ENCODE data around the gene USPL1.

Gene USPL1

DNA sequence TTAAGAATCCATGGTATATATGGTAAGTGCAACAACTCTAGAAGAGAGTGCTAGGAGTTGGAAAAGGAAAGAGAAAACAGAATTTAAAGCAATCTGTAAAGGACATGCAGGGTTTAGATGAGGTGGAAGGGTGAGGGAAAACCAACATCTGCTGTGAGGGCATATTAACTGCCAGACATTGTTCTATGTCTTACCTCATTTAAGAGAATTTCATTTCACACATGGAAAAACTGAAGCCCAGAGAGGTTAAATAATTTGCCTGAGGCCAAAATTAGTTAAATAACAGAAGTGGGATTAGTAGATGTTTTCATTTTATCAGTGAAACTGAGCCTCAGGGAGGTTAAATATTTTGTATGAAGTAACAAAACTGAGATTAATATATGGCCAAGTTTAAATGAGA is 7.4 kb upstream of the USPL1 start:
- H2AFZ ChIP-seq (ENCODE audit: low read depth, low read length, severe bottlenecking), result no peak overlapping the region
- H3K27me3 ChIP-seq (ENCODE audit: low read length), result no peaks in the 10 kb centered on the region
- no peaks in the 10 kb centered on the region for H3K9me2 ChIP-seq (replicated peaks; ENCODE audit: insufficient read depth, low read length)
- no peak overlapping the region for H3K4me3 ChIP-seq (ENCODE audit: insufficient read depth, low read length, poor library complexity, severe bottlenecking)
- H3K27ac ChIP-seq (ENCODE audit: low read depth, low read length), result no peak overlapping the region
- TF ChIP-seq, protein P1, sequence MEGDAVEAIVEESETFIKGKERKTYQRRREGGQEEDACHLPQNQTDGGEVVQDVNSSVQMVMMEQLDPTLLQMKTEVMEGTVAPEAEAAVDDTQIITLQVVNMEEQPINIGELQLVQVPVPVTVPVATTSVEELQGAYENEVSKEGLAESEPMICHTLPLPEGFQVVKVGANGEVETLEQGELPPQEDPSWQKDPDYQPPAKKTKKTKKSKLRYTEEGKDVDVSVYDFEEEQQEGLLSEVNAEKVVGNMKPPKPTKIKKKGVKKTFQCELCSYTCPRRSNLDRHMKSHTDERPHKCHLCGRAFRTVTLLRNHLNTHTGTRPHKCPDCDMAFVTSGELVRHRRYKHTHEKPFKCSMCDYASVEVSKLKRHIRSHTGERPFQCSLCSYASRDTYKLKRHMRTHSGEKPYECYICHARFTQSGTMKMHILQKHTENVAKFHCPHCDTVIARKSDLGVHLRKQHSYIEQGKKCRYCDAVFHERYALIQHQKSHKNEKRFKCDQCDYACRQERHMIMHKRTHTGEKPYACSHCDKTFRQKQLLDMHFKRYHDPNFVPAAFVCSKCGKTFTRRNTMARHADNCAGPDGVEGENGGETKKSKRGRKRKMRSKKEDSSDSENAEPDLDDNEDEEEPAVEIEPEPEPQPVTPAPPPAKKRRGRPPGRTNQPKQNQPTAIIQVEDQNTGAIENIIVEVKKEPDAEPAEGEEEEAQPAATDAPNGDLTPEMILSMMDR (IDR thresholded peaks at IDR 0.05; ENCODE audit: insufficient read depth, low read length, poor library complexity, severe bottlenecking), result no peak
- TF ChIP-seq EZH2phosphoT487 (conservative IDR thresholded peaks at IDR 0.05; ENCODE audit: low read length), result no peak
- no peak overlapping the region for H3K4me2 ChIP-seq (ENCODE audit: low read depth, low read length, poor library complexity, severe bottlenecking)
- no peak overlapping the region for H3K9ac ChIP-seq (ENCODE audit: low read length)
- peaks cover 7% of the 10 kb centered on the region for H3K79me2 ChIP-seq (ENCODE audit: insufficient read depth, low read length)
- no peaks in the 10 kb centered on the region for H3K9me3 ChIP-seq (ENCODE audit: insufficient read depth, low read length)
- H3K36me3 ChIP-seq (ENCODE audit: low read length), result no peaks in the 10 kb centered on the region
- peaks cover 5% of the 10 kb centered on the region; the same call in 1 of the 2 replicates for H3F3A ChIP-seq (ENCODE audit: insufficient read depth)
- no peaks in the 10 kb centered on the region for H4K20me1 ChIP-seq (ENCODE audit: low read depth, low read length)

DNA sequence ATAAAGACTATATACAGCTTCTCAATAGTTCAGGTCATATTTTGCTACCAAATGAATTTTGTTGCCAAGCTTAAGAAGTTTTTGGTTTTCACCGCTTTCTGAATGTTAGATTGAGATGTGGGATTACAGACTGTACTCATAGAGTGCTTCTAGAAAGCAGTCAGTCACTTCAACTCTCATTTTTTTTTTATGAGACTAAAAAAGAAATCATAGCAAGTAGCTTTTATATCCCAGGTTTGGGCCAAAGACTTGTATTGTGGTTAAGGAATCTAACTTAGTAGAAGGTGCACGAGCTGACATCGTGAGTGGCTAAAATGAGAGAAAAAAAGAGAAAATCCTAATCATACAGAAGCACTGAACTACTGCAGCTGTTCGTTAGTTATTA is 2.2 kb upstream of the USPL1 start:
- Histone ChIP-seq H3K27me3 (ENCODE audit: low read length) (no peaks in the 10 kb centered on the region), H3K9ac (ENCODE audit: low read length) (peak overlapping the region; percentile 87), H2AFZ (ENCODE audit: low read depth, low read length, severe bottlenecking) (peak overlapping the region; percentile 6), H4K20me1 (ENCODE audit: low read depth, low read length) (peaks cover 17% of the 10 kb centered on the region; the same call in 1 of the 2 replicates), H3F3A (ENCODE audit: insufficient read depth) (peaks cover 6% of the 10 kb centered on the region; the same call in 1 of the 2 replicates), H3K79me2 (ENCODE audit: insufficient read depth, low read length) (peaks cover 51% of the 10 kb centered on the region), H3K36me3 (ENCODE audit: low read length) (no peaks in the 10 kb centered on the region), H3K4me3 (ENCODE audit: insufficient read depth, low read length, poor library complexity, severe bottlenecking) (peak overlapping the region; percentile 79), H3K4me2 (ENCODE audit: low read depth, low read length, poor library complexity, severe bottlenecking) (peak overlapping the region; percentile 93), H3K27ac (ENCODE audit: low read depth, low read length) (peak overlapping the region; percentile 88), H3K9me2 (replicated peaks; ENCODE audit: insufficient read depth, low read length) (no peaks in the 10 kb centered on the region), H3K9me3 (ENCODE audit: insufficient read depth, low read length) (no peaks in the 10 kb centered on the region)
- TF ChIP-seq, protein P1 (IDR thresholded peaks at IDR 0.05; ENCODE audit: insufficient read depth, low read length, poor library complexity, severe bottlenecking), result no peak
- TF ChIP-seq EZH2phosphoT487 (conservative IDR thresholded peaks at IDR 0.05; ENCODE audit: low read length), result no peak

DNA sequence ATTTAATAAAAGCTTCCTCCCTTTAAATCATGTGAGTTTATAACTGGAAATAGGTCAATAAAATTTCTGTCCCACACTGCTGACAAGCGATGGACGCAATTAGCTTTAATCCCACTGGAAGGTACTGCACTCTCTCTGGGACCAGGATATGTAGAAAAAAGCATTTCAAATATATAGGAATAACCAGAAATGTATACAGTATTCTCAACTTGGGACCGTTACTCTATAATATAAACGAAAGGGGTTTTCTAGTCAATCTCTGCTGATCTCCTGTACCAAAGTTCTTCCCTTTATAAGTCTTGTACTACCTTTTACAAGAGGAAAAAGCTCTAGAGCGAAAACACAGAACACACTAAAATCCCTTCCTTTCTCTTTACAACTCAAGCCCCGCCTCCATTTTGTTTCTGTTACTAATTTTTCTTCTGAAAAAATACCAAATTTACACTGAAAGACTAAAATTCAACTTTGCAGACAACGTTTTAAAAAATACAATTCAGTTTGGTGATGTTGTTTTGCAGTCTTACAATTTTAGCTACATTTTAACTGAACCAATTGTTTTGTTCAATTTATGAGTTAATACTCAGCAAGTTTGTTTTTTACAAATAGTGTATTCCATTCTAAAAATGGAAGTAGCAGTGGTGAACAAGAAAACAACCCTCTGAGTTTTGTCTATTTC is 1.7 kb upstream of the USPL1 start:
- Histone ChIP-seq H2AFZ (ENCODE audit: low read depth, low read length, severe bottlenecking) (peak overlapping the region; percentile 6), H3K36me3 (ENCODE audit: low read length) (no peaks in the 10 kb centered on the region), H4K20me1 (ENCODE audit: low read depth, low read length) (peaks cover 19% of the 10 kb centered on the region; the same call in 1 of the 2 replicates), H3K9me3 (ENCODE audit: insufficient read depth, low read length) (no peaks in the 10 kb centered on the region), H3F3A (ENCODE audit: insufficient read depth) (peaks cover 6% of the 10 kb centered on the region; the same call in 1 of the 2 replicates), H3K79me2 (ENCODE audit: insufficient read depth, low read length) (peaks cover 56% of the 10 kb centered on the region), H3K4me3 (ENCODE audit: insufficient read depth, low read length, poor library complexity, severe bottlenecking) (peak overlapping the region; percentile 79), H3K27me3 (ENCODE audit: low read length) (no peaks in the 10 kb centered on the region), H3K27ac (ENCODE audit: low read depth, low read length) (peak overlapping the region; percentile 88), H3K4me2 (ENCODE audit: low read depth, low read length, poor library complexity, severe bottlenecking) (peak overlapping the region; percentile 93), H3K9ac (ENCODE audit: low read length) (peak overlapping the region; percentile 87), H3K9me2 (replicated peaks; ENCODE audit: insufficient read depth, low read length) (no peaks in the 10 kb centered on the region)
- TF ChIP-seq, protein P1 (IDR thresholded peaks at IDR 0.05; ENCODE audit: insufficient read depth, low read length, poor library complexity, severe bottlenecking), result no peak

All from SU-DHL-6 (cell line).